ENCODE results near the gene KRT84.

DNA sequence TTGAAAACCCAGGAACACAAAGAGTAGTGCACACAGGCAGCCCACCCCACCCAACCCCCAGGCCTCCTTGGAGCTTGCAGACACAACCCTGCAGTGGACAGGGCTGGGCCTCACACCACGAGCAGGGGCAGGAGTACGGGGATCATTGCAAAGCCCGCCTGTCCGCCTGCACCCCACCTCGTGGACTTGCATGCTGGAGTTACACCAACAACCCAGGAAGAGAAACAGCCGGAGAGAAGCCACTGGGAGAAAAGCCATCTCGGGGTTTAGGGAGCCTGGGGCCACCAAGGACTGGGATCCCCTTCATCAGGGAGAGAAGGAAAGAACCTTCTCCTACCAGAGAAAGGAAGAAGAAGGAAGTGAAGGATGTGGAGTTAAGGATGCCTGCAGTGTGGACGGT is 8.2 kb downstream of the KRT84 start:
- no peak for TF ChIP-seq POLR2A (IDR thresholded peaks at IDR 0.05)
- TF ChIP-seq, protein P1, sequence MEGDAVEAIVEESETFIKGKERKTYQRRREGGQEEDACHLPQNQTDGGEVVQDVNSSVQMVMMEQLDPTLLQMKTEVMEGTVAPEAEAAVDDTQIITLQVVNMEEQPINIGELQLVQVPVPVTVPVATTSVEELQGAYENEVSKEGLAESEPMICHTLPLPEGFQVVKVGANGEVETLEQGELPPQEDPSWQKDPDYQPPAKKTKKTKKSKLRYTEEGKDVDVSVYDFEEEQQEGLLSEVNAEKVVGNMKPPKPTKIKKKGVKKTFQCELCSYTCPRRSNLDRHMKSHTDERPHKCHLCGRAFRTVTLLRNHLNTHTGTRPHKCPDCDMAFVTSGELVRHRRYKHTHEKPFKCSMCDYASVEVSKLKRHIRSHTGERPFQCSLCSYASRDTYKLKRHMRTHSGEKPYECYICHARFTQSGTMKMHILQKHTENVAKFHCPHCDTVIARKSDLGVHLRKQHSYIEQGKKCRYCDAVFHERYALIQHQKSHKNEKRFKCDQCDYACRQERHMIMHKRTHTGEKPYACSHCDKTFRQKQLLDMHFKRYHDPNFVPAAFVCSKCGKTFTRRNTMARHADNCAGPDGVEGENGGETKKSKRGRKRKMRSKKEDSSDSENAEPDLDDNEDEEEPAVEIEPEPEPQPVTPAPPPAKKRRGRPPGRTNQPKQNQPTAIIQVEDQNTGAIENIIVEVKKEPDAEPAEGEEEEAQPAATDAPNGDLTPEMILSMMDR (IDR thresholded peaks at IDR 0.05 in 4 of 5, conservative IDR thresholded peaks at IDR 0.05 in 1 of 5) = no peak

Measured in gastrocnemius medialis (tissue), 4 donors.